ENCODE results near the gene CDC42BPG.

CDC42BPG gene

GRCh38 chr11:64864473-64865285 lies 20.2 kb upstream of the CDC42BPG start:
- no peak for DNase-seq

DNA sequence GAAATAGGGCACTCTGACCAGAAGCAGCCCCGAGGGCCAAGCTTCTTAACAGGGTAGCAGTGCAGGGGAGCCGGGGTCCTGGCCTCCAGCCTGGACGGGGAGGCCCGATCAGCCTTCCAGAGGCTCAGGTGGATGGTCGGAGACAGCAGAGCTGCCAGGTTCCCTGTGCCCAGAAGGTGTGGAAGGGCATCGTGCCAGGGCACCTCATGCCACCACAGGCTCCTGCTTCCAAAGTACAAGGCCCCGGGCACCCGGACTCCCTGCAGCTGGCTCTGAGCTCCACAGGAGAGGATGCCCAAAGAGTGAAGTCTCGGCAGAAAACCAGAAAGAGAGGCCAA lies 19.7 kb upstream of the CDC42BPG start:
- DNase-seq = no peak

DNA sequence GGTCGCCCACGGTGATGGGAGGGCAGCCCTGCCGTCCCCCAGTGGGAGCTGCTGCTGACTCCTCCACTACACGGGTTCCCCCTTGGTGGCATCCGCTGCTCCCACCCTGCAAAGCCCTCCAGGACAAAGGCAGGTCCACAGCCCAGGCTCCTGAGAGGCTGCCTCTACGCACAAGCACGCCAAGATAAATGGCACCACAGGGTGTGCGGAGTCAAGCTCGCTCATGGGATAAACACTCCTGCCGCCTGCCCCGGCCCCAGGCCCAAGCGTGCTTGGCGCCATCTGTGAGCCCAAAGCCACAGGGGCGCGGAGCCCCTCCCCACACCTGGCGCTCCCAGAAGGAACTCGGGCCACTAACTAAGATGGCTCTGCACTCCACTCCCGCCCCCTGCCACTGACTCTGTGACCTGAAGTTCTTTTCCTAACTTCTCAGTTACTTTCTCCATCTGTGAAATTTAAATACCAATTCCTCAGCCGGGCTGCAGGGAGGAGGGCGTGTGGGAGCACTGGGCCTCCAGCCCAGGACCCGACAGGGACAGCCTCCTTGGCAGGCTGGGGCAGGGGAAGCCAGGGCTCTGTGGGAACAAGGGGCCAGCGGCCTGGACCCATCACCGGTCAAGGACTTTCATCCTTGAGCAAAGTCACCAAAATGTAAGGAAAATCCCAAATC lies 19.1 kb upstream of the CDC42BPG start:
- DNase-seq = no peak

DNA sequence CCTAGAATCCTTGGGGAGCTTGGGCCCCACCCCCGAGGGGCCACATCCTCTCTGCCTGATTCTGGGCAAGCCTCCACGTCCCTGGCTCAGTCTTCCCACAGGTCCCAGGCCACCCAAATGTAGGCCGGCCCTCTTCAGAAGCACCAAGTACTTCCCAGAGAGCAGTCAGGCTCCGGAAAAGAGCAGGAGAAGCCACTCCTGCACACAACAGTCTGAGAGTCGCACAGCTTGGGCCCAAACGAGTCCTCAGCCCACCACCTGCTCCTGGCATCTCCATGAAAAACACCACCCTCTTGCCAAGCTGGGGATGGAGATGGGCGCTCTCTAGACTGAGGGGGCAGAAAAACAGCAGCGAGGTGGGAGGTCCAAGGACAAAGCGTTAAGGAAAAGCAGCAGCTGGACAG lies 18.5 kb upstream of the CDC42BPG start:
- DNase-seq = no peak

GRCh38 chr11:64861227-64861975 lies 16.9 kb upstream of the CDC42BPG start:
- no peak for DNase-seq

DNA sequence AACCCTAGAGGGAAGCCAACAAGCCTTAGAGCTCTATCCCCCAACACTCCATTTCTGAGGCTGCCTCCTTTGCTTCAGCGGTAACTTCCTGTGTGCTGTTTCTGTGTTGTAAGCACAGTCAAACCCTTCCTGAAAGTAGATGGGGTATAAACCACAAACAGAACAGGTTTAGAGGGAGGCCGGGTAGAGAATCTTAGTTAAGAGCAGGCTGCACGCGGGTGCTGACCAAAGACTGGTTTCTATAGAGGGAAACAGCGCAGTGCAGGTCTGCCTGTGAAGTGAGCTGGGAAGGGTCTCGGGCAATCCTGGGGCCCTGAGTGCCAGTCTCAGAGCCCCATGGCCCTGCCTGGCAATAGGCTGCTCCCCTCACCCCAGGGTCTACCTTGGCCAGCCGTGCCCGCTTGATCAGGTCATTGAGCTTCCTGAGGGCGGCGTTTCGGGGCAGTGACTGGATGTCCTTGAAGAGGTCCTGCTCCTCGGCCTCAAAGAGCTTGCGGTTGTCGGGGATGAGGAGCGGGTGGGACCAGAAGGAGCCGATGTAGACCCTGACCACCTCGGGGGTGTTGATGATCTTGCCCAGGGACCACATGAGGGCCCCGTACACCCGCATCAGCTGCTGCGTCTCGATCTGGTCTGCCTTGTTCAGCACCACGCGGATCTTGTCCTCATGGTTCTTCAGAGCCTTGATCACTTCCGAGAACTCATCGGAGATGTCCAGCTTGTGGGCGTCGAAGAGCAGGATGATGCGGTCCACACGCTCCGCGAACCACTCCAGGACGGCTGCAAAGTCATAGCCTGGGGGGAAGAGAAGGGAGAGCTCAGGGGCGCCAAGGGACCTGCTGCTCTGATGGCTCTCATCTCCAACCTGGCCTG lies 15.3 kb upstream of the CDC42BPG start:
- no peak for DNase-seq

DNA sequence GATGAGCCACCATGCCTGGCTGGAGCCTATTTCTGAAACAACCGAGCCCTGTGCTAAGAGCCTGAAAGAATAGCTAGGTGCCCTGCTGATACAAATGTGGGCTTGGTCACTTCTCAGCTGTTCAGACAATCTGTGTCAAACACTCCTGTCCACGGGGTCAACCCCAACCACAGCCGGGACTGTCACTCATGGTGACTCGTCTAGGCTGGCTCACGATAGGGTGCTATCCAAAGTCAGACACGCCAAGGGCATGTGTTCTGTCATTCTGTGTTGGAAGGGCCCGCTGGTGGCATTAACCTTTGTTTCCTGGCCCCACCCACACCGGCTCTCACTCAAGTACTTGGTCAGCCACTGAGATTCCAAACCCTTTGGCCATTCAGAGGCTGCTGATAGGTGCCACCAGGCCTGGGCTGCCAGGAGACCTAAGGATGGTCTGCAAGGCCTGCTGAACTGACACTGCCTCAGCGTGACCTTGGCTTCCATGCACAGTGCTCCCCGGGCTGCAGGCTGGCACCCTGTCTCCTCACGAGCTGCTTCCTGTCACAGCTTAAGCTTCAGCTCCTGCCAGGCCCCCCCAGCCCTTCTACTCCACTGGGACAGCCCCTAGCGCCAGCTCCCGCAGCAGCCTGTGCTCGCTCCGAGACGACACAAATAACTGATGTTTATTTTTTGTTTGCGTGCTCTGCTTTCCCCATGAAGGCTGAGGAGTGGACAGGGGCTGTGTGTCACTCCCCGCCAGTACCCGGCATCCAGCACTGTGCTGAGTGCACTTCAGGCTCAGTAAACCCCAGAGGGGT lies 14.2 kb upstream of the CDC42BPG start:
- DNase-seq = no peak

DNA sequence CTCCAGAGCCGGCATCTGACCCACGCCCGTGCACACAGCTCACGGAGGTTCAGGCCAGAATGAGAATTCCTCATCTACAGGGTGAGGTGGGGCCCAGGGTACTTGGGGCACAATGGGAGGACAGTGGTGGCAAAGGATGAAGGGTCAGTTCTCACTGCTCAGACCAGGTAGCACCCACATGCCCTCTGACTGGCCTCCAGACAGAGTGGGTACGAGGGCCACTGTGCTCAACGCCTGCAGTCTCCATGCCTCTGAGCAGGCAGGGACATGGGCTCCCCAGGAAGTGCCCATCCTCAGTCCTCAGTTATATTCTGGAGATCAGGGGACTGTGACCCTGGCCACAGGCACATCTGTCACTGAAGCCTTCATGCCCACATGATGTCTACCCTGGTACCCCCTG lies 13.0 kb upstream of the CDC42BPG start:
- no peak for DNase-seq

DNA sequence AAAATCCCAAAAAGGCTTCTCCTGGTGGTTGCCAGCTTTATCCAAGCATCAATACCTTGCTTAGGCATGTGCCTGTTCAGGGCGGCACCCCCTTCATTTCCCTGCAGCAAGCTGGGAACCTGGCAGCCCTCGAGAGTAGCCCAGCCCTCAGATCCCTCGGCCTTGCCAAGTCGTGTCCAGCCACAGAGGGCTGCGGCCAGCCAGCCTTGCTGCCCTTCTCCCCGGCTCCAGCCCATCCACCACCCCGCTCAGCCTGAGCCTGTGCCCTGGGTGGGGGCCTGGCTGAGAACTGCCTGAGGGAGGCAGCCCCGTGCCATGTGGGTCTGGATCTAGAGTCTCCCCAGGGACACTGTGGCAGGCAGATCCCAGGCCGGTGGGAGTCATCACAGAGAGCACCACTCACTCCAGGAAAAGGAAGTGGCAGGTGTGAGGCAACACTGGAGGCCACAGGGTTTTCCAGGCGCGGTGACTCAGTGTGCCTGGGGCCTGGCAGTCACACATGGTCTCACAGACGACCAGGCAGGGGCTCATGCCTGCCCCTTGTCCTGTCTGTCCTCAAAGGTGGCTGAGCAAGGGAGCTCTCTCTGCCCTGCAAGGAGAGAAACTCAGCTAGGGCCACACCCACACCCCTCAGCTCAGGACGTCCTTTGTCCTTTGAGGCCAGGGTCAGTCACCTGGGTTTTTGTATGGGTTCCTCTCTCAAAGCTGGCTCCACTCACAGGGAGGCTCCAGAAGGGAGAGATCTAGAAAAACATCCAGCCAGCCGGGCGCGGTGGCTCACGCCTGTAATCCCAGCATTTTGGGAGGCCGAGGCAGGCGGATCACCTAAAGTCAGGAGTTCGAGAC lies 12.2 kb upstream of the CDC42BPG start:
- no peak for DNase-seq

GRCh38 chr11:64855596-64856304 lies 11.3 kb upstream of the CDC42BPG start:
- no peak for DNase-seq

- no peak for DNase-seq
Measured at GRCh38 chr11:64854534-64855502, 10.4 kb upstream of the CDC42BPG start.

GRCh38 chr11:64854157-64854533 lies 9.7 kb upstream of the CDC42BPG start:
- DNase-seq = no peak

DNA sequence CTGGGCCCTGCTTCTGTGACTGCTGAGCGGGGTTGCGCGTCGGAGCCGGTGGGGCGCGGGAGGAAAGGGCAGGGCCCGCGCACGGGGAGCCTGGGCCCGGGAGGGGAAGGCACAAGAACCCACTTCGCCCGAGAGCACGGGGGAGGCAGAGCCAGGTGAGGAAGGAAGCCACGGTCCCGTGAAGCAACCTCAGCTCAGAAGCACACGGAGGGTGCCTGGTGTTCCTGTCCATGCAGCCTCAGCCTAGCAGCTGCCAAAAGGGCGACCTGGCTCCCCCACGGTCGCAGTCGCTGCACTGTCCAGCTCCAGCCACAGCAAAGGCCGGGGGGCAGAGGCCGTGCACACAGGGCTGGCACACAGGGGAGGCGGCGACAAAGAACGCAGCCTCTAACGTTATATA lies 9.3 kb upstream of the CDC42BPG start:
- DNase-seq = no peak

DNA sequence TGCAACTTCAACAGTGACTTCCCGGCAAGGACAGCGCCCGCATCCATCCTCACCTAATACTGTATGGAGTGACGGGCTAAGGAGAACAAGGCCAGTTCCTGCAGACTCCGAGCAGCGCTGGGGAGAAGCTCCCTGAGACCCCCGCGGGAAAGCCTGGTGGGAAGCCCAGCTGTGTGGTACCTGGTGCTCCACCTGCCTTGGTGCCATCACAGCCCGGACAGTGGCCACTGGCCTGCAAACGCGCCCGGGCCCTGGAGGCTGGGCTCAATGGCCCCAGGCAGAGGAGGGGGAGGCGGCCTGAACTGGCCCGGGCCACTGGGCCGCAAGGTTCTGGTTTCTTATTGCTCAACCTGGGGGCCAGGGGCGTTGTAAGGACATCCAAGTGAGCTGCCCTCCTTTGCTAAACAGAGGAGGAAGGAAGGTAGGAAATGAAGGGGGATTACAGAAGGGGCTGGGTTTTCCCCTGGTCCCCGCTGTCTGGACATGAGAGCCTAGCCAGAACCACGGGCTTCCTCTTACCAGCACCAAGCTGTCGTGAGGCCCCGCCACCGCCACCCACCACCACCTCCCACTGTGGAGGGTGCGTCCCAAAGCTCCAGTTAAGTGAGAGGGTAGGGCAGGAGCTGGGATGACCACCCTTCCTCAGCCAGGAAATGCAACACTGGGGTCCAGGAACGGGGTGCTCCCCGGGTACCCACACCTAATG lies 8.5 kb upstream of the CDC42BPG start:
- no peak for DNase-seq

DNA sequence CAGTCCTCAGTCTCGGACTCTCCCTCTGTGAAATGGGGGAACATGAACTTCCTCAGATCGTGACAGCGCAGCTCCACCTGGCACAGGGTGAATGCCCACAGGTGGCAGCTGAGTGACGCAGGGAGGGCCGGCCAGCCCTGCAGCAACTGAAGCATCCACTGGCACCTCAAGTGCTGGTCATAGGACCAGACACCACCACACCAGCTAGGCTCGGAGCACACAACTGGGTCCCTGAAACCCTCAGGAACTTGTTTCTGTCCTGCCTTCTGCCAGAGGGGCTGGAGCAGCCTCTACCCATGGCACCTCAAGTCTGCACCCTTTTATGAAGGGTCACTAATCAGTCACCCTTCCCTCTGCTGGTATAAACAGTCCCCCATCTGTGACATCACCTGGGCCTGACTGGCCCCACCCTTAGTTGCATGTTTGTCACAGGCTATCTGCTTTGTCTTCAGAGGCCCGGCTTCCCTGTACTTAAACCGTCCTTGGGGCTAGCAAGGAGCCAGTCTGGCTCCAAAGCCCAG lies 7.4 kb upstream of the CDC42BPG start:
- no peak for DNase-seq

GRCh38 chr11:64850979-64851567 lies 6.6 kb upstream of the CDC42BPG start:
- DNase-seq = no peak

- no peak for DNase-seq
Measured at GRCh38 chr11:64849598-64850356, 5.3 kb upstream of the CDC42BPG start.

All from NCI-H187 treated with DMSO at 0.1 percent for 48 hours (cell line).